Measurements from ENCODE around the gene NSUN3.
"Not testable (repeated sequence)": the region's sequence is repeated elsewhere in the genome, so short reads cannot be mapped to it uniquely, and the experiment has no call there.

Gene NSUN3

GRCh38 chr3:94069194-94069813 is 6.4 kb downstream of the NSUN3 start:
- DNase-seq (ENCODE audit: low read depth in 2 of 2): no peak

- DNase-seq (ENCODE audit: low read depth in 2 of 2): no peak
These were observed 7.6 kb downstream of the NSUN3 start for GRCh38 chr3:94070341-94070911.

- no peak for DNase-seq (ENCODE audit: low read depth in 2 of 2)
These were observed 8.9 kb downstream of the NSUN3 start for GRCh38 chr3:94071713-94072284.

- no peak for DNase-seq (ENCODE audit: low read depth in 2 of 2)
These were observed 13.2 kb downstream of the NSUN3 start for GRCh38 chr3:94076055-94076454.

- DNase-seq (ENCODE audit: low read depth in 2 of 2): not testable (repeated sequence)
These were observed 17.7 kb downstream of the NSUN3 start for GRCh38 chr3:94080552-94080951.

- no peak for DNase-seq (ENCODE audit: low read depth in 2 of 2)
These were observed 19.0 kb downstream of the NSUN3 start for GRCh38 chr3:94081884-94082283.

GRCh38 chr3:94082391-94082937 is 19.6 kb downstream of the NSUN3 start:
- no peak for DNase-seq (ENCODE audit: low read depth in 2 of 2)

- no peak for DNase-seq (ENCODE audit: low read depth in 2 of 2)
These were observed 20.4 kb downstream of the NSUN3 start for GRCh38 chr3:94083261-94083660.

GRCh38 chr3:94089126-94089525 is 26.3 kb downstream of the NSUN3 start:
- DNase-seq (ENCODE audit: low read depth in 2 of 2): no peak

GRCh38 chr3:94092086-94092485 is 29.2 kb downstream of the NSUN3 start:
- DNase-seq (ENCODE audit: low read depth in 2 of 2): no peak

- no peak for DNase-seq (ENCODE audit: low read depth in 2 of 2)
These were observed 30.3 kb downstream of the NSUN3 start for GRCh38 chr3:94093151-94093550.

GRCh38 chr3:94095111-94095510 is 32.2 kb downstream of the NSUN3 start:
- no peak for DNase-seq (ENCODE audit: low read depth in 2 of 2)

- DNase-seq (ENCODE audit: low read depth in 2 of 2): no peak
These were observed 35.6 kb downstream of the NSUN3 start for GRCh38 chr3:94098452-94098851.

- DNase-seq (ENCODE audit: low read depth in 2 of 2): no peak
These were observed 36.5 kb downstream of the NSUN3 start for GRCh38 chr3:94099311-94099710.

GRCh38 chr3:94101860-94102259 is 39.0 kb downstream of the NSUN3 start:
- DNase-seq (ENCODE audit: low read depth in 2 of 2): no peak

- no peak for DNase-seq (ENCODE audit: low read depth in 2 of 2)
These were observed 43.4 kb downstream of the NSUN3 start for GRCh38 chr3:94106268-94106667.

GRCh38 chr3:94110232-94110631 is 47.4 kb downstream of the NSUN3 start:
- not testable (repeated sequence) for DNase-seq (ENCODE audit: low read depth in 2 of 2)

- no peak for DNase-seq (ENCODE audit: low read depth in 2 of 2)
These were observed 48.0 kb downstream of the NSUN3 start for GRCh38 chr3:94110854-94111253.

GRCh38 chr3:94114666-94115065 is 51.8 kb downstream of the NSUN3 start:
- no peak for DNase-seq (ENCODE audit: low read depth in 2 of 2)

- DNase-seq (ENCODE audit: low read depth in 2 of 2): no peak
These were observed 52.6 kb downstream of the NSUN3 start for GRCh38 chr3:94115482-94115881.

- no peak for DNase-seq (ENCODE audit: low read depth in 2 of 2)
These were observed 54.9 kb downstream of the NSUN3 start for GRCh38 chr3:94117729-94118128.

GRCh38 chr3:94118390-94118789 is 55.5 kb downstream of the NSUN3 start:
- DNase-seq (ENCODE audit: low read depth in 2 of 2): no peak

GRCh38 chr3:94121161-94121560 is 58.3 kb downstream of the NSUN3 start:
- DNase-seq (ENCODE audit: low read depth in 2 of 2): no peak

Data from stimulated activated CD8-positive, alpha-beta memory T cell treated with anti-CD3 and anti-CD28 coated beads, Interleukin-15, amount 100 ng/mL, for 48 hours (primary cell).